H9 (cell line): Measurements from ENCODE around the gene HS2ST1. TPM values are rescaled to one million over a fixed set of nuclear protein-coding genes. Genes with fewer than 3 reads are reported as not detected.

ENCODE experiments used
- DNase-seq: peaks from one replicate; pipeline ENCODE4 v3.0.0-alpha.2; 2017
- H2AFZ ChIP-seq: one replicate; pipeline ENCODE4 v1.6.1; 2013; ENCODE audit warnings: mild to moderate bottlenecking, low read length, control low read depth, moderate library complexity
- H2AK5ac ChIP-seq: 2 replicates; pipeline ENCODE4 v1.6.1; 2013; ENCODE audit warnings: low read length, control low read depth, mixed read lengths; ENCODE audit not compliant: insufficient read length
- H2BK120ac ChIP-seq: one replicate; pipeline ENCODE4 v1.6.1; 2013; ENCODE audit warnings: low read depth, mild to moderate bottlenecking, low read length, control low read depth, inconsistent platforms; ENCODE audit not compliant: poor library complexity, severe bottlenecking
- H2BK12ac ChIP-seq: 2 replicates; pipeline ENCODE4 v1.6.1; 2013; ENCODE audit warnings: low read length, control low read depth, mixed read lengths, low read depth; ENCODE audit not compliant: insufficient read length
- H2BK15ac ChIP-seq: 2 replicates; pipeline ENCODE4 v1.6.1; 2013; ENCODE audit warnings: low read depth, low read length, control low read depth
- H2BK20ac ChIP-seq: one replicate; pipeline ENCODE4 v1.6.1; 2013; ENCODE audit warnings: low read depth, mild to moderate bottlenecking, low read length, control low read depth, inconsistent platforms; ENCODE audit not compliant: poor library complexity, severe bottlenecking
- H2BK5ac ChIP-seq: 2 replicates; pipeline ENCODE4 v1.6.1; 2013; ENCODE audit warnings: low read length, control low read depth, mixed read lengths; ENCODE audit not compliant: insufficient read length
- H3K14ac ChIP-seq: 2 replicates; pipeline ENCODE4 v1.6.1; 2013; ENCODE audit warnings: low read length, control low read depth; ENCODE audit not compliant: insufficient read depth
- H3K18ac ChIP-seq: 2 replicates; pipeline ENCODE4 v1.6.1; 2013; ENCODE audit warnings: low read depth, mild to moderate bottlenecking, mixed read lengths, low read length, control low read depth; ENCODE audit not compliant: insufficient read length
- H3K23ac ChIP-seq: 2 replicates; pipeline ENCODE4 v1.6.1; 2013; ENCODE audit warnings: low read length, control low read depth, mixed read lengths, low read depth; ENCODE audit not compliant: insufficient read length
- H3K23me2 ChIP-seq: 2 replicates; pipeline ENCODE4 v1.6.1; 2013; ENCODE audit warnings: low read depth, mild to moderate bottlenecking, mixed read lengths, low read length, control low read depth; ENCODE audit not compliant: insufficient read length, poor library complexity, severe bottlenecking
- H3K27ac ChIP-seq: 2 replicates; pipeline ENCODE4 v1.5.1; 2013; ENCODE audit warnings: low read length, control low read depth, mixed read lengths, low read depth; ENCODE audit not compliant: insufficient read length
- H3K27me3 ChIP-seq: 2 replicates; pipeline ENCODE4 v1.6.1; 2013; ENCODE audit warnings: low read length, control low read depth, inconsistent platforms; ENCODE audit not compliant: insufficient read depth
- H3K4ac ChIP-seq: 2 replicates; pipeline ENCODE4 v1.6.1; 2013; ENCODE audit warnings: low read depth, mild to moderate bottlenecking, control low read depth, inconsistent platforms, low read length, moderate library complexity
- H3K4me1 ChIP-seq: 2 replicates; pipeline ENCODE4 v1.6.1; 2013; ENCODE audit warnings: low read length, control low read depth, inconsistent platforms; ENCODE audit not compliant: insufficient read depth
- H3K4me2 ChIP-seq: 2 replicates; pipeline ENCODE4 v1.6.1; 2013; ENCODE audit warnings: low read length, control low read depth, mixed read lengths; ENCODE audit not compliant: insufficient read length, insufficient read depth
- H3K56ac ChIP-seq: 2 replicates; pipeline ENCODE4 v1.6.1; 2013; ENCODE audit warnings: low read depth, mild to moderate bottlenecking, mixed read lengths, low read length, control low read depth; ENCODE audit not compliant: insufficient read length
- H3K79me1 ChIP-seq: 2 replicates; pipeline ENCODE4 v1.6.1; 2013; ENCODE audit warnings: low read depth, mild to moderate bottlenecking, moderate library complexity, low read length, control low read depth, inconsistent platforms; ENCODE audit not compliant: insufficient read depth, poor library complexity, severe bottlenecking
- H3K79me2 ChIP-seq: 2 replicates; pipeline ENCODE4 v1.6.1; 2013; ENCODE audit warnings: low read length, control low read depth, inconsistent platforms; ENCODE audit not compliant: insufficient read depth
- H3K9ac ChIP-seq: 2 replicates; pipeline ENCODE4 v1.6.1; 2013; ENCODE audit warnings: low read length, control low read depth, mixed read lengths; ENCODE audit not compliant: insufficient read length; ENCODE audit errors: extremely low read depth
- H3K9me3 ChIP-seq: one replicate; pipeline ENCODE4 v1.6.1; 2013; ENCODE audit warnings: low read depth, low read length, inconsistent platforms; ENCODE audit not compliant: control insufficient read depth
- H3T11ph ChIP-seq: one replicate; pipeline ENCODE4 v1.6.1; 2013; ENCODE audit warnings: mild to moderate bottlenecking, low read length, control low read depth, inconsistent platforms
- H4K20me1 ChIP-seq: one replicate; pipeline ENCODE4 v1.6.1; 2013; ENCODE audit not compliant: control insufficient read depth, insufficient read length, insufficient read depth
- H4K5ac ChIP-seq: 2 replicates; pipeline ENCODE4 v1.6.1; 2013; ENCODE audit warnings: low read depth, mild to moderate bottlenecking, mixed read lengths, low read length, control low read depth; ENCODE audit not compliant: insufficient read length
- H4K8ac ChIP-seq: replicated peaks from 2 replicates; pipeline ENCODE4 v1.6.1; 2013; ENCODE audit warnings: low read length, control low read depth, mixed read lengths, low read depth; ENCODE audit not compliant: insufficient read length
- H4K91ac ChIP-seq: 2 replicates; pipeline ENCODE4 v1.6.1; 2013; ENCODE audit warnings: low read depth, mild to moderate bottlenecking, moderate library complexity, mixed read lengths, low read length, control low read depth; ENCODE audit not compliant: insufficient read length
- H3K27ac Mint-ChIP-seq, 3 experiments: 2 replicates in 2 of 3; 3 replicates in 1 of 3; pipeline ENCODE4 v1.8.0; 2020 to 2021; ENCODE audit warnings: mixed read lengths in 3 of 3, mild to moderate bottlenecking in 1 of 3, moderate library complexity in 1 of 3
- H3K27me3 Mint-ChIP-seq: 2 replicates; pipeline ENCODE4 v1.8.0; 2021; ENCODE audit warnings: low read depth, mild to moderate bottlenecking, moderate library complexity, mixed read lengths
- H3K36me3 Mint-ChIP-seq, 3 experiments: 2 replicates in 2 of 3; 3 replicates in 1 of 3; pipeline ENCODE4 v1.8.0; 2020 to 2021; ENCODE audit warnings: low read depth in 3 of 3, mixed read lengths in 3 of 3; ENCODE audit not compliant: insufficient read depth in 1 of 3
- H3K4me1 Mint-ChIP-seq, 2 experiments: 2 replicates each; pipeline ENCODE4 v1.8.0; 2020; ENCODE audit warnings: mixed read lengths in 2 of 2
- H3K4me3 Mint-ChIP-seq, 2 experiments: 2 replicates in 1 of 2; 3 replicates in 1 of 2; pipeline ENCODE4 v1.8.0; 2020 to 2021; ENCODE audit warnings: mild to moderate bottlenecking in 2 of 2, mixed read lengths in 2 of 2, moderate library complexity in 1 of 2
- H3K9me3 Mint-ChIP-seq, 2 experiments: 2 replicates in 1 of 2; 3 replicates in 1 of 2; pipeline ENCODE4 v1.8.0; 2020; ENCODE audit warnings: mild to moderate bottlenecking in 2 of 2, mixed read lengths in 2 of 2, moderate library complexity in 1 of 2
- CTCF ChIP-seq: fragments of 200-600 bp; sonication (generic); conservative IDR thresholded peaks from 3 replicates; pipeline ENCODE4 v1.8.0; 2021; ENCODE audit warnings: antibody characterized with exemption, mild to moderate bottlenecking
- total RNA-seq: library from RNA; stranded (reverse); gene quantifications from 2 replicates; pipeline ENCODE4 v1.2.1, GENCODE V29; 2021

HS2ST1 gene
- total RNA-seq, 1 experiment from 2014 or later = 20.1 TPM

- Histone ChIP-seq H2BK5ac (no peak overlapping the region), H3K4me1 (no peaks in the 10 kb centered on the region), H2BK120ac (no peak overlapping the region), H4K8ac (no peak overlapping the region), H2AK5ac (no peak overlapping the region), H4K91ac (no peak overlapping the region), H3K9ac (no peak overlapping the region), H4K20me1 (no peaks in the 10 kb centered on the region), H3K27ac (no peak overlapping the region), H2BK20ac (no peak overlapping the region), H2AFZ (no peak overlapping the region), H3K56ac (no peak overlapping the region), H3T11ph (no peak overlapping the region), H3K9me3 (no peaks in the 10 kb centered on the region), H2BK15ac (no peak overlapping the region), H3K4me2 (no peak overlapping the region), H3K79me1 (no peaks in the 10 kb centered on the region), H3K4ac (no peak overlapping the region), H3K14ac (no peak overlapping the region), H3K18ac (no peak overlapping the region), H3K27me3 (no peaks in the 10 kb centered on the region), H3K23ac (no peak overlapping the region), H2BK12ac (no peak overlapping the region), H4K5ac (no peak overlapping the region), H3K23me2 (no peaks in the 10 kb centered on the region), H3K79me2 (peaks cover 2% of the 10 kb centered on the region; the same call in 1 of the 2 replicates)
- Mint-ChIP-seq H3K4me1 (no peaks in the 10 kb centered on the region), H3K27me3 (no peaks in the 10 kb centered on the region), H3K9me3 (peaks cover 9 to 13% of the 10 kb centered on the region in 2 experiments; a peak in 4 of 5 replicates), H3K36me3 (peaks cover 10 to 25% (median 11%) of the 10 kb centered on the region in 3 experiments; a peak in 6 of 7 replicates), H3K27ac (no peak overlapping the region), H3K4me3 (no peak overlapping the region)
- no peak for TF ChIP-seq CTCF
- DNase-seq = no peak
These were observed 147.3 kb downstream of the HS2ST1 start for GRCh38 chr1:87061742-87062156.
